T follicular helper cell (primary cell): ENCODE results near the gene OR2V1.
"Not testable (repeated sequence)": the region's sequence is repeated elsewhere in the genome, so short reads cannot be mapped to it uniquely, and the experiment has no call there.

Experiments
- DNase-seq: peaks from one replicate; pipeline ENCODE4 v3.0.0-alpha.2; 2020; ENCODE audit warnings: low read depth

The OR2V1 gene

GRCh38 chr5:181127907-181128626 lies 2.9 kb downstream of the OR2V1 start:
- DNase-seq, result no peak

DNA sequence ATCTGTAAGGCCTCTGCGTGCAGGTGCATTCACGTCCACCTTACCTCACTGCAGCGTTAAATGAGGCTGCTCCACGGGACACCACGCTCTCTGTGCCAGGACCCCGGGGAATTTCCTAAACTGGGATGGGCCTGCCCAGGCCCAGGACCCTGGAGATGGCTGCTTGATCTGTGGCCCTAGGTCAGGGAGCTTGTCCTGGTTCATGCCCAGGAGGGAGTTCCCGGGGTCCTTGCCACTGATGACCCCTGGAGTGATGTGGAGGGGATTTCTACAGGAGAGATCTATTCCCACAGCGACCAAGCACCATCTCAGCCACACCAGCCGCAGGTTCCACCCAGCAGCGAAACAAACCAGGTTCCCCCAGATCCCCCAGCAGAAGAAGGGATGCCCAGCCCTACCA lies 3.5 kb downstream of the OR2V1 start:
- no peak for DNase-seq

DNA sequence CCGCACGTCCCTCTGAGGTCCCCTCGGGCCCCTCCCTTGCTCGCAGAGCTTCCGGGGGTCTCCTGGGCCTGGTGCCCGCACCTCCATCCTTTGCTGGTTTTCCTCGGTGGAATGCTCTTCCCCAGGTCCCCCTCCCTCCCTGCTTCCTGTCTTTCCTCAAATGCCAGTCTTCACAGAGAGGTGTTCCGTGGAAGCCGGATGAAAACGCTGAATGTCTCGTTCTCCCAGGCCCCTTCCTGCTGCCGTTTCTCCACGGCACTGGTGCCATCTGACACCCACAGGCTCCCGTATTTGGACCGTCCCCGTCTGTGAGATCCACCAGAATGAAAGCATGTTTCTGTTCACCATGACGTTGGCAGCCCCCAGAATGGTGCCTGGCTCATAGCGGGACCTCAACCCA lies 4.1 kb downstream of the OR2V1 start:
- no peak for DNase-seq

GRCh38 chr5:181124526-181124925 lies 6.4 kb downstream of the OR2V1 start:
- no peak for DNase-seq

DNA sequence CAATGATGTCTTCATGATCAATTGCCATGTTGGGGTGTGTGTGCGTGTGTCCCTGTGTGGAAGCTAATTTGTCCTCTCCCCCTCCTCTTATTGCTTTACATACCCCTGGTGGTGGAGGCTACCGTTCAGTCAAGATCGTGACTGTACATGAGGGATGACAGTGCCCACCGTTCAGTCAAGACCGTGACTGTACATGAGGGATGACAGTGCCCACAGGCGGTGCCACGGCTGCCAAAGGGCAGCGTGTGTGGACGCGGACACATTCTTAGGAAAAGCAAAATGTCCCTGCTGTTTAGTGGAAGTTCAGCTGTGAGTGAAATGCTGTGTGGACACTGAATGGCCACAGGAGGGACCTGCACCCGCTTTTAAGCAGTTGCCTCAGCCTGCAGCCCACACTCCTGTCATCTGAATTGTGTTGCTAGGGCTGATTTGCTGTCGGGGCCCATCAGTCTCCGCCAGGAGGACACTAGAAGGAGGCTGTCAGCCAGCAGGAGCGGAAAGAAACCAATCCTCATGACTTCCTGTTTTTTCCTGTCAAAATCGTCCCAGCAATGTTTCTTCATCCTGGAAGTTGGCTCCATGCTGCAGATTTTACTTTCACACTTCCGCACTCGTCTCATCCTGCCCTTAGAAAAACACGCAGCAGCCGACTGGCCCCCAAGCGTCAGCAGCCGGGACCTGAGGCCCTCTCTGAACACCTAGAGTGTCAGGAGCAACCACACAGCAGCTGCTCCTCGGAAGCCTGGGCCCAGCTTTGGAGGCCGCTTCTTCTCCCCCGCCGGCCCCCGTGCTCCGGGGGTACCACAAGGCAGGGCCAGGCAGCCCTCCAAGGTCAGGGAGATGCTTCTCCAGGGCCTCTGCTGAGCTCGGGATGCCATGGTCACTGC lies 9.1 kb downstream of the OR2V1 start:
- no peak for DNase-seq

GRCh38 chr5:181120761-181121160 lies 10.2 kb downstream of the OR2V1 start:
- no peak for DNase-seq

DNA sequence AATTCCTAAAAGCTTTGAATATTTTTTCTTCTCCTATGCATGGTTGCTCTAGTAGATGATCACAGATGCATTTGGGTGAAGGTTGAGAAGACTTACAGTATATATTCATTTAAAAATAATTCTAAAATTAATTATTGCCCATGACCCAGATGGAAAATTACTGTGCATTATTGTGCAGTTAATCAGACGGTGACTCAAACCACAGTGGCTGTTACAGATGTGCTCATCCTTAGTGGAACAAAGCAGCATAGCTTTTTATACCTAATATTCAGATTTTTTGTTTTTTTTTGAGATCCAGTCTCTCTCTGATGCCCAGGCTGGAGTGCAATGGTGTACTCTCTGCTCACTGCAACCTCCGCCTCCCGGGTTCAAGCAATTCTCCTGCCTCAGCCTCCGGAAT lies 10.7 kb downstream of the OR2V1 start:
- DNase-seq, result no peak

GRCh38 chr5:181119105-181119504 lies 11.9 kb downstream of the OR2V1 start:
- DNase-seq, result no peak

- DNase-seq, result no peak
Measured at GRCh38 chr5:181118369-181118768, 12.6 kb downstream of the OR2V1 start.

DNA sequence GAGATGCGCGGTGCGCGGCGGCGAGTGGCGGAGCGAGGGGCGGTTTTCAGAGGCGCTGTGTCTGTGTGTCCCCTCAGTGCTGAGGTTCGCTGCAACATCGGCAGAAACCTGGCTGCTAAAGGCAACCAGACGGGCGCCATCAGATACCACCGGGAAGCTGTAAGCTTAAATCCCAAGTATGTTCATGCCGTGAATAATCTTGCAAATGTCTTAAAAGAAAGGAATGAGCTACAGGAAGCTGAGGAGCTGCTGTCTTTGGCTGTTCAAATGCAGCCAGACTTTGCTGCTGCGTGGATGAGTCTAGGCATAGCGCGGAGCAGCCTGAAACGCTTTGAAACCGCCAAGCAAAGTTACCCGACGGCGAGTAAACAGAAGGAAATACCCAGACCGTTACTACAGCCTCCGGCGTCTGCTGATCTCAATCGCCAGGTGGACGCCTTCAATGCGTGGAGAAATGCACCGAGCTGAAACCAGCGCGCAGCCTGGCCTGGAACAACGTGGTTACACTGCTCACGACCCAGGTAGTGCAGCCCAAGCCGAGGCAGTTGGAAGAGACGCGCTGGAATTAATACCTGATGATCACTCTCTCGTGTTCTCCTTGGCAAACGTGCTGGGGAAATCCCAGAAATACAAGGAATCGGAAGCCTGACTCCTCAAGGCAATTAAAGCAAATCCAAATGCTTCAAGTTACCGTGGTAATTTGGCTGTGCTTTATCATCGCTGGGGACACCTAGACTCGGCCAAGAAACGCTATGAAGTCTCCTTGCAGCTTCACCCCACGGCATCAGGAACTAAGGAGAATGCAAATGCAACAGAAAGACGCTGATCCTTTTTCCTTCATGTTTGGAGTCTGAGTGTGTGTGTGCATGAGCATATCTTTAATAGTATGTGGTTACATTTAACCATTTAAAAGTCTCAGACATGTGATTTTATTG lies 15.9 kb downstream of the OR2V1 start:
- no peak for DNase-seq

- no peak for DNase-seq
Measured at GRCh38 chr5:181114284-181114843, 16.6 kb downstream of the OR2V1 start.

DNA sequence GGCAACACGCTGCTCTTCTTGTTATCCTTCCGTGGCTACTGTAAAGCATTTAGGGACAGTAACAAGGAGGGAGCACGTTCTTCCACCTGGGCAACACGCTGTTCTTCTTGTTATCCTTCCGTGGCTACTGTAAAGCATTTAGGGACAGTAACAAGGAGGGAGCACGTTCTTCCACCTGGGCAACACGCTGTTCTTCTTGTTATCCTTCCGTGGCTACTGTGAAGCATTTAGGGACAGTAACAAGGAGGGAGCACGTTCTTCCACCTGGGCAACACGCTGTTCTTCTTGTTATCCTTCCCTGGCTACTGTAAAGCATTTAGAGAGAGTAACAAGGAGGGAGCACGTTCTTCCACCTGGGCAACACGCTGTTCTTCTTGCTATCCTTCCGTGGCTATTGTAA lies 17.4 kb downstream of the OR2V1 start:
- DNase-seq, result not testable (repeated sequence)

DNA sequence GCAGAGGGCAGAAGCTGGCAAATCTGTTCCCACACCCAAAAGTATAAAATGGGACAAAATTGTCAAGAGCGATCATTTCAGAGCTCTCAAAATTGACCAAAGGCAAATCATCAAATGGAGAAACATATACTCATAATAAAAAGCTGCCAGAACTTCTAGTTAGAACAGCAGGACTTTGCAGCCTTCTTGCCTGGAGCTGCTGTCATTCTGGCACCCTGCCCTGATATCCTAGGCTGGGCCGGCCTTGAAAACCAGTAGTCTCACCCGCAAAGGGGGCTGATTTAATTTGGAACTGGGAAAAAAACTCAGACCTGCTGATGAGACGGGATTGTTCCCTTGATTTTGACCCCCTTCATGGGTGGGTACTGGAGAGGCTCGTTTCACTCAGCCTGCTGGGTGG lies 18.5 kb downstream of the OR2V1 start:
- no peak for DNase-seq

DNA sequence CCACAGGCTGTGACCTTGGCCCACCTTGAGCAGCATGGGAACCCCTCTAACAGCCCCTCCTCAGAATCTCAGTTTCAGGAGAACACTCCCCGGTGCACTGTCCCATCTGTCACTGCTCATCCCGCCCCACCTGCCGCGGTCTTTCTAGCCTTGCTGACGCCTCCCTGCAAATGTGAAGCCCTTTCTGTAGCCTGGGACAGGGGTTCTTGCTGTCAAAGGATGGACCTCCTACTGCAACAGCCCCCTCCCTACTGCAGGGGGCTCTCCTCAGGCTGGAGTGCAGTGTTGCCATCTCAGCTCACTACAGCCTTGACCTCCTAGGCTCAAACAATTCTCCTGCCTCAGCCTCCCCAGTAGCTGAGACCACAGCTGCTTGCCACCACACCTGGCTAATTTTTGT lies 20.0 kb downstream of the OR2V1 start:
- DNase-seq, result no peak

DNA sequence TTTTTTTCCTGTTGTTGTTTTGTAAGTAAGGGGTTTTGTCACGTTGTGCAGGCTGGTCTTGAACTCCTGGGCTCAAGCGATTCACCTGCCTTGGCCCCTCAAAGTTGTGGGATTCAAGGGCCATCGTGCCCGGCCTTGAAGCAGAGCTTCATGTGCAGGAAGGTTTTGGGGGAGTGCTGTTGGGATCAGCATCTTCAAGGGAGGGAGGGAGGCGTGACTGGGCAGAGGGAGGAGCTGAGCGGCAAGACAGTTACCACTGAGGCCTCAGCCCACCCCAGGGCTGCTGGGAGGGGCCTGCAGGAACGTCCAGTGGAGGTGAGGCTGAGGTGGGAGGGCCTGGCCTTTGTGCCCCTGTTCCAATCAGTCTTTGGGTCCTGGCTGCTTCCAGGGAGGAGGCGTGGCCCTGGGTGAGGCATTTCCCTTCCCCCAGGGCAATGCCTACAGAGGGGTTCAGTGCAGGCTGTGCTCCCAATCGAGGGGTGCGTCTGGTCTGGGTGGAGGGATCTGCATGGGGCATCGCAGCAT lies 21.4 kb downstream of the OR2V1 start:
- DNase-seq, result no peak

DNA sequence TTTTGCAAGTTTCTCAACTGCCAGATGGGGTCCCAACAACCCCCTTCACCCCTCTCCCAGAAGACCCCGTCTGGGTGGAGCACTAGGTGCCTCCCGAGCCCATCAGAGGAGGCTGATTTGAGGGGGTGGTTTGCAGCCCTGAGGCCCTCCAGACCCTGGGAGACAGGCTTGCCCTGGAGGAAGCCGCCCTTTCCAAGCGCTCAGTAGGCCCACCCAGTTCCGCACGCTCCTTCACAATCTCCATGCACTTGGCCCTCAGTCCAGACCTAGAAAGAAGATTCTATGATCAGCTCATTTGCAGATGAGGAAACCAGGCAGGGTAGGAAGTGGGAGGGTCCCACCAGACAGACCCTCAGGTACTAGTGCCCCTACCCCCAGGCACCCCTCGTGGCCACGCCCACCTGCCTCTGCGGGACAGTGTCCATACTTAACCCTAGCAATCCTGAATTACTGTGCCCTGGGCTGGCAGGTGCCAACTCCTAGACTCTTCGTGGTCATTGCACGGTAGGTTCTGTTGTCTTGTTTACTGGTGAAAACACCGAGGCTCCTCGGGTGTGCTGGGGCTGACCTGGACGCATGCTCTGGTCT lies 22.3 kb downstream of the OR2V1 start:
- no peak for DNase-seq

GRCh38 chr5:181107699-181108098 lies 23.3 kb downstream of the OR2V1 start:
- no peak for DNase-seq

DNA sequence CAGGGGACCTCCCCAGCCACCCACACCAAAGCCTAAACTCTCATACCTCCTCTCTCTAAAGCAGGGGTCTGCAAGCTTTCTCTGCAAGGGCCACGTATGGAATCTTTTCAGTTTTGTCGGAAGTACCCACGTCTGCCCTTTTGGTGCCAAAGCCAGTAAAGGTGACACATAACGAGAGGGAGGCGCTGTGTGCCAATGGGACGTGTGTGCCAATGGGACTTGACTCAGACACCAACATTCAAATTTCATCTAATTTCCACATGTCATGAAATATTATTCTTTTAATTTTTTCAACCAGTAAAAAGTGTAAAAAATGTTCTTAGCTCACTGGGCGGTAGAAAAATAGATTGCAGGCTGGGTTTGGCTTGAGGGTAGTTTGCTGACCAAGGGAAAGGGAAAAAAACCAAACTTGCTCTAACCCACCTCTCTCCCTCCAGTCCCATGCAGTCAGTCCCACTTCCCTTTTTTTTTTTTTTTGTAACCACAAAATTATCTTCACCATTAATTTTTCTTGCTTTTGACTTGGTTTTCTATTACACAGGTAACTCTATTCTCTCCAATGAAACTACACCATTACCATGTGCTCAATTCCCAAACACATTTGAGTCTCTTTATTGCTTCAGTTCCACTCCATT lies 25.5 kb downstream of the OR2V1 start:
- no peak for DNase-seq

DNA sequence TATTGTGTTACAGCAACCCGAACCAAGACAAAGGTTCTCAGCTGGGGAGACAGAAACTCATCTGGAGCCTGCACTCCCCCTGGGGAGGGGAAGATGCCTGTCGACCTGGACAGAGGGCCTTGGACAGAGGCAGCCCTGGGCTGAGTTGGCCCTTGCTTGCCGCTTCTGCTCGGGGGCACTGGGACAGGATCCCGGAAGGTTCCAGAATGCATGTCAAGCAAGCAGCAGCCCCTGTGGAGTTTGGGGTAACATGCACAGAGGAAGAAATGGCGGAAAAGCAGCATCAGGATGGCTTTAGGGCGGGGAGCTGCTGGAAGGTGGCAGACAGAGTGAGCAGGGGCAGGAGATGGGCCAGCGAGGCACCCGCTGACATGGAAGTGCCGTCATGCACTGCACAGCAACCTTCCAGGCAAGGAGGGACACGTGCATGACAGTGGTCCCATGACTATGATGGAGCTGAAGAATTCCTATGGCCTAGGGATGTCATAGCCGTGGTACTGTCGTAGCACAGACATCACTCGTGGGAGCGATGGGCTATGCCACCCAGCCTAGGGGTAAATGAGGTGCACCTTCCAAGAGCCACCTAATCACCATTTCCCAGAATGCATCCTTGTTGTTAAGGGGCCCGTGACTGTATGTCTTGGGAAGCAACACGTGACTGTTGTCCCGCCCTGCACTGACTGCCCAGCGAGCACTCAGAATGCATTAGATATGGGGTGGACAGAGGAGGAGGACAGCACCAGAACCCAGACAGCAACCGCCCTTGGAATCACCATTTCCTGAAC lies 26.2 kb downstream of the OR2V1 start:
- DNase-seq, result not testable (repeated sequence)

DNA sequence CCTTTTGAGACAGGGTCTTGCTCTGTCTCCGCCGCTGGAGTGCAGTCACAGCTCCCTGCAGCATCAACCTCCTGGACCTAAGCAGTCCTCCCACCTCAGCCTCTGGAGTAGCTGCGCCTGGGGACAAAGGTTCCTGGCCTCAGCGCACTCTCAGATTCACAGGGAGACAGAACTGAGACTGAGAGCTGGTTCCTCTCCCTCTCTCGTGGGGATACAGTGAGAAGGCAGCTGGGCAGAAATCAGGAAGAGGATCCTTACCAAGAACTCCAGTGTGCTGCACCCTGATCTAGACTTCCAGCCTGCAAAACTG lies 26.8 kb downstream of the OR2V1 start:
- not testable (repeated sequence) for DNase-seq
